T follicular helper cell (primary cell): ENCODE measurements around the gene GATAD2B.
"Not testable (repeated sequence)": the region's sequence is repeated elsewhere in the genome, so short reads cannot be mapped to it uniquely, and the experiment has no call there.

Experiments
- DNase-seq: peaks from one replicate; pipeline ENCODE4 v3.0.0-alpha.2; 2020; ENCODE audit warnings: low read depth

Gene GATAD2B

GRCh38 chr1:153795934-153796785 lies 126.6 kb downstream of the GATAD2B start:
- no peak for DNase-seq

GRCh38 chr1:153795330-153795837 lies 127.4 kb downstream of the GATAD2B start:
- DNase-seq, result no peak

GRCh38 chr1:153794624-153795329 lies 128.0 kb downstream of the GATAD2B start:
- no peak for DNase-seq

- DNase-seq, result no peak
These were observed 128.7 kb downstream of the GATAD2B start for GRCh38 chr1:153793973-153794615.

- no peak for DNase-seq
These were observed 129.4 kb downstream of the GATAD2B start for GRCh38 chr1:153793261-153793972.

- DNase-seq, result no peak
These were observed 130.1 kb downstream of the GATAD2B start for GRCh38 chr1:153792631-153793041.

- no peak for DNase-seq
These were observed 131.0 kb downstream of the GATAD2B start for GRCh38 chr1:153791648-153792253.

- DNase-seq, result no peak
These were observed 131.7 kb downstream of the GATAD2B start for GRCh38 chr1:153790966-153791647.

GRCh38 chr1:153790313-153790965 lies 132.3 kb downstream of the GATAD2B start:
- DNase-seq, result no peak

- no peak for DNase-seq
These were observed 133.2 kb downstream of the GATAD2B start for GRCh38 chr1:153789478-153790034.

- no peak for DNase-seq
These were observed 136.6 kb downstream of the GATAD2B start for GRCh38 chr1:153786038-153786790.

GRCh38 chr1:153783233-153784190 lies 139.3 kb downstream of the GATAD2B start:
- peak; percentile 83 for DNase-seq

- not testable (repeated sequence) for DNase-seq
These were observed 140.1 kb downstream of the GATAD2B start for GRCh38 chr1:153782648-153783047.

GRCh38 chr1:153780551-153780950 lies 142.2 kb downstream of the GATAD2B start:
- DNase-seq, result no peak

GRCh38 chr1:153779781-153780541 lies 142.8 kb downstream of the GATAD2B start:
- DNase-seq, result no peak

GRCh38 chr1:153778824-153779519 lies 143.8 kb downstream of the GATAD2B start:
- no peak for DNase-seq
